Endodermal cell (in vitro differentiated cells): ENCODE data around the gene DLG5. TPM values are rescaled to one million over a fixed set of nuclear protein-coding genes. Genes with fewer than 3 reads are reported as not detected.

Source experiments
- DNase-seq: peaks from one replicate; pipeline ENCODE4 v3.0.0-alpha.2; 2017
- H3K27ac ChIP-seq: 2 replicates; pipeline ENCODE4 v1.5.1; 2013; ENCODE audit warnings: mild to moderate bottlenecking, low read depth, low read length, moderate library complexity
- H3K27me3 ChIP-seq: 2 replicates; pipeline ENCODE4 v1.6.1; 2013; ENCODE audit warnings: mild to moderate bottlenecking, low read length, moderate library complexity; ENCODE audit not compliant: insufficient read depth, control insufficient read depth, poor library complexity, severe bottlenecking
- H3K36me3 ChIP-seq: 2 replicates; pipeline ENCODE4 v1.7.0; 2013; ENCODE audit warnings: mild to moderate bottlenecking, low read length, moderate library complexity; ENCODE audit not compliant: control insufficient read depth, insufficient read depth
- H3K4me1 ChIP-seq: one replicate; pipeline ENCODE4 v1.7.0; 2013; ENCODE audit warnings: low read length; ENCODE audit not compliant: control insufficient read depth, insufficient read depth
- H3K4me3 ChIP-seq: 2 replicates; pipeline ENCODE4 v1.5.1; 2013; ENCODE audit warnings: mild to moderate bottlenecking, low read length, moderate library complexity
- H3K9ac ChIP-seq: 2 replicates; pipeline ENCODE4 v1.6.1; 2013; ENCODE audit warnings: mild to moderate bottlenecking, low read length, moderate library complexity; ENCODE audit not compliant: poor library complexity, severe bottlenecking; ENCODE audit errors: extremely low read depth
- H3K9me3 ChIP-seq: 2 replicates; pipeline ENCODE4 v1.6.1; 2013; ENCODE audit warnings: mild to moderate bottlenecking, low read length, moderate library complexity; ENCODE audit not compliant: control insufficient read depth
- H3K27ac Mint-ChIP-seq: 2 replicates; pipeline ENCODE4 v1.8.0; 2020; ENCODE audit warnings: mixed read lengths
- H3K27me3 Mint-ChIP-seq: 2 replicates; pipeline ENCODE4 v1.8.0; 2021; ENCODE audit warnings: mild to moderate bottlenecking, mixed read lengths; ENCODE audit not compliant: insufficient read depth
- H3K36me3 Mint-ChIP-seq: 2 replicates; pipeline ENCODE4 v1.8.0; 2020; ENCODE audit warnings: low read depth, mixed read lengths
- H3K4me1 Mint-ChIP-seq: 2 replicates; pipeline ENCODE4 v1.8.0; 2020; ENCODE audit warnings: mixed read lengths
- H3K4me3 Mint-ChIP-seq: 2 replicates; pipeline ENCODE4 v1.8.0; 2020; ENCODE audit warnings: mild to moderate bottlenecking, moderate library complexity, mixed read lengths
- H3K9me3 Mint-ChIP-seq: 2 replicates; pipeline ENCODE4 v1.8.0; 2020; ENCODE audit warnings: mild to moderate bottlenecking, mixed read lengths
- CTCF ChIP-seq: fragments of 200-600 bp; sonication (generic); conservative IDR thresholded peaks from 2 replicates; pipeline ENCODE4 v1.5.0; 2021; ENCODE audit warnings: antibody characterized with exemption, mild to moderate bottlenecking
- WGBS, 2 experiments: methylation state at CpG; one replicate each; pipeline versions ENCODE4 v1.1.5 to v1.1.7; 2013; ENCODE audit warnings: missing lambda C conversion rate in 2 of 2, mixed read lengths in 1 of 2; ENCODE audit not compliant: insufficient coverage in 1 of 2, insufficient read length in 1 of 2; 5-methylcytosine and 5-hydroxymethylcytosine counted together
- total RNA-seq, 2 donors: library from RNA; stranded (reverse); fragmentation: NEBNext Ultra II Directional in 1 of 2; extraction: Animal tissue kit (Norgen Biotek cat#: 25700) in 1 of 2; gene quantifications; 2 replicates in 1 of 2; 3 replicates in 1 of 2; pipeline ENCODE4 v1.2.1, GENCODE V29; 2021

The DLG5 gene
- total RNA-seq, 2 donors from 2014 or later: 79.4 to 83.4 TPM

GRCh38 chr10:77940627-77941026 is 14.1 kb upstream of the DLG5 start:
- no peaks in the 10 kb centered on the region for H3K36me3 Mint-ChIP-seq
- H3K4me1 Mint-ChIP-seq: peaks cover 46% of the 10 kb centered on the region
- Histone ChIP-seq H3K4me1 (peaks cover 17% of the 10 kb centered on the region), H3K27ac (no peak overlapping the region), H3K27me3 (no peaks in the 10 kb centered on the region), H3K4me3 (no peak overlapping the region), H3K9me3 (no peaks in the 10 kb centered on the region), H3K9ac (no peak overlapping the region), H3K36me3 (no peaks in the 10 kb centered on the region)
- 78 to 100% methylated on average over 2 to 3 of the region's 3 CpGs for WGBS, 2 experiments
- peak overlapping the region; percentile 26 for H3K27ac Mint-ChIP-seq
- DNase-seq: no peak
- H3K27me3 Mint-ChIP-seq: no peaks in the 10 kb centered on the region
- no peak for TF ChIP-seq CTCF
- H3K4me3 Mint-ChIP-seq: no peak overlapping the region
- H3K9me3 Mint-ChIP-seq: no peaks in the 10 kb centered on the region

- Mint-ChIP-seq H3K36me3 (no peaks in the 10 kb centered on the region), H3K27ac (peak overlapping the region; percentile 68), H3K4me1 (peaks cover 46% of the 10 kb centered on the region), H3K9me3 (no peaks in the 10 kb centered on the region), H3K4me3 (no peak overlapping the region), H3K27me3 (no peaks in the 10 kb centered on the region)
- Histone ChIP-seq H3K27me3 (no peaks in the 10 kb centered on the region), H3K4me3 (no peak overlapping the region), H3K9me3 (no peaks in the 10 kb centered on the region), H3K9ac (no peak overlapping the region), H3K36me3 (no peaks in the 10 kb centered on the region), H3K27ac (no peak overlapping the region), H3K4me1 (peaks cover 17% of the 10 kb centered on the region)
- 99 to 100% methylated on average over 2 of the region's 2 CpGs for WGBS, 2 experiments
- no peak for TF ChIP-seq CTCF
- DNase-seq: no peak
Measured at GRCh38 chr10:77940225-77940624, 13.7 kb upstream of the DLG5 start.

- no peaks in the 10 kb centered on the region for H3K9me3 ChIP-seq
- H3K27ac ChIP-seq: no peak overlapping the region
- H3K9ac ChIP-seq: no peak overlapping the region
- H3K4me1 ChIP-seq: peaks cover 17% of the 10 kb centered on the region
- H3K4me3 Mint-ChIP-seq: no peak overlapping the region
- TF ChIP-seq CTCF: no peak
- no peak overlapping the region for H3K4me3 ChIP-seq
- no peaks in the 10 kb centered on the region for H3K27me3 Mint-ChIP-seq
- peak; percentile 85 for DNase-seq
- H3K36me3 ChIP-seq: no peaks in the 10 kb centered on the region
- H3K4me1 Mint-ChIP-seq: peaks cover 48% of the 10 kb centered on the region
- no peaks in the 10 kb centered on the region for H3K36me3 Mint-ChIP-seq
- no peaks in the 10 kb centered on the region for H3K27me3 ChIP-seq
- H3K27ac Mint-ChIP-seq: peak overlapping the region; percentile 68
- WGBS, 2 experiments: 28 to 31% methylated on average over 2 to 3 of the region's 3 CpGs
- H3K9me3 Mint-ChIP-seq: no peaks in the 10 kb centered on the region
Measured at GRCh38 chr10:77939561-77940001, 13.0 kb upstream of the DLG5 start.
